Measurements from ENCODE around the gene OMP. TPM values are rescaled to one million over a fixed set of nuclear protein-coding genes. Genes with fewer than 3 reads are reported as not detected.

Gene OMP
- total RNA-seq, 1 experiment from 2014 or later: not detected

- H3K4me3 Mint-ChIP-seq (ENCODE audit: unreplicated experiment): no peak overlapping the region
- DNase-seq (ENCODE audit: unreplicated experiment): no peak
- BruUV-seq (replicated peaks): no TSS peak
- H3K9me3 Mint-ChIP-seq (ENCODE audit: unreplicated experiment): no peaks in the 10 kb centered on the region
- CTCF ChIA-PET: interaction anchor here (1.0 kb wide), 1 partner anchor 402 kb away, joined by 4 read pairs; no protein-coding TSS in a partner anchor
- no peak for TF ChIP-seq CTCF (IDR thresholded peaks at IDR 0.05; ENCODE audit: unreplicated experiment)
- no peak overlapping the region for H3K27ac Mint-ChIP-seq (ENCODE audit: low read depth, unreplicated experiment)
- intact Hi-C loops (cut with micrococcal nuclease): no loop called here
- POLR2A ChIA-PET: interaction anchor here (0.7 kb wide), 3 partner anchors 23 to 760 kb away, joined by 3 read pairs; no protein-coding TSS in a partner anchor
- peaks cover 18% of the 10 kb centered on the region for H3K27me3 Mint-ChIP-seq (ENCODE audit: insufficient read depth, unreplicated experiment)
- no peaks in the 10 kb centered on the region for H3K36me3 Mint-ChIP-seq (ENCODE audit: insufficient read depth, unreplicated experiment)
- H3K4me1 Mint-ChIP-seq (ENCODE audit: insufficient read depth, unreplicated experiment): no peaks in the 10 kb centered on the region
These were observed 44.3 kb downstream of the OMP start for GRCh38 chr11:77147036-77147315.

- BruUV-seq (replicated peaks): no TSS peak
- intact Hi-C loops (cut with micrococcal nuclease): no loop called here
- ChIA-PET CTCF (interaction anchor here (2.6 kb wide), 1 partner anchor 20 kb away, joined by 8 read pairs; the partner anchor contains the start of gene MYO7A), POLR2A (interaction anchor here (0.7 kb wide), 1 partner anchor 127 kb away, joined by 3 read pairs; no protein-coding TSS in a partner anchor)
- TF ChIP-seq CTCF (IDR thresholded peaks at IDR 0.05; ENCODE audit: unreplicated experiment): no peak
- Mint-ChIP-seq H3K27ac (ENCODE audit: low read depth, unreplicated experiment) (no peak overlapping the region), H3K9me3 (ENCODE audit: unreplicated experiment) (no peaks in the 10 kb centered on the region), H3K27me3 (ENCODE audit: insufficient read depth, unreplicated experiment) (peaks cover 23% of the 10 kb centered on the region), H3K36me3 (ENCODE audit: insufficient read depth, unreplicated experiment) (no peaks in the 10 kb centered on the region), H3K4me3 (ENCODE audit: unreplicated experiment) (no peak overlapping the region), H3K4me1 (ENCODE audit: insufficient read depth, unreplicated experiment) (no peaks in the 10 kb centered on the region)
- no peak for DNase-seq (ENCODE audit: unreplicated experiment)
These were observed 45.2 kb downstream of the OMP start for GRCh38 chr11:77147668-77148321.

- Mint-ChIP-seq H3K36me3 (ENCODE audit: insufficient read depth, unreplicated experiment) (no peaks in the 10 kb centered on the region), H3K9me3 (ENCODE audit: unreplicated experiment) (no peaks in the 10 kb centered on the region), H3K27ac (ENCODE audit: low read depth, unreplicated experiment) (no peak overlapping the region), H3K4me3 (ENCODE audit: unreplicated experiment) (no peak overlapping the region), H3K4me1 (ENCODE audit: insufficient read depth, unreplicated experiment) (no peaks in the 10 kb centered on the region), H3K27me3 (ENCODE audit: insufficient read depth, unreplicated experiment) (peaks cover 36% of the 10 kb centered on the region)
- no TSS peak for BruUV-seq (replicated peaks)
- ChIA-PET CTCF (interaction anchor here (0.6 to 2.6 kb wide), 2 partner anchors 22 to 757 kb away, joined by 3 to 8 read pairs; partner anchors contain the start of gene MYO7A), POLR2A (no interaction called here)
- no peak for TF ChIP-seq CTCF (IDR thresholded peaks at IDR 0.05; ENCODE audit: unreplicated experiment)
- intact Hi-C loops (cut with micrococcal nuclease): no loop called here
- no peak for DNase-seq (ENCODE audit: unreplicated experiment)
These were observed 46.5 kb downstream of the OMP start for GRCh38 chr11:77148963-77149715.

- ChIA-PET POLR2A (no interaction called here), CTCF (interaction anchor here (0.6 to 2.6 kb wide), 3 partner anchors 22 to 756 kb away, joined by 3 to 8 read pairs (median 3); partner anchors contain the start of gene MYO7A)
- no peaks in the 10 kb centered on the region for H3K9me3 Mint-ChIP-seq (ENCODE audit: unreplicated experiment)
- BruUV-seq (replicated peaks): no TSS peak
- H3K27me3 Mint-ChIP-seq (ENCODE audit: insufficient read depth, unreplicated experiment): peaks cover 37% of the 10 kb centered on the region
- no peaks in the 10 kb centered on the region for H3K36me3 Mint-ChIP-seq (ENCODE audit: insufficient read depth, unreplicated experiment)
- intact Hi-C loops (cut with micrococcal nuclease): no loop called here
- no peak overlapping the region for H3K4me3 Mint-ChIP-seq (ENCODE audit: unreplicated experiment)
- no peaks in the 10 kb centered on the region for H3K4me1 Mint-ChIP-seq (ENCODE audit: insufficient read depth, unreplicated experiment)
- no peak for TF ChIP-seq CTCF (IDR thresholded peaks at IDR 0.05; ENCODE audit: unreplicated experiment)
- no peak overlapping the region for H3K27ac Mint-ChIP-seq (ENCODE audit: low read depth, unreplicated experiment)
- no peak for DNase-seq (ENCODE audit: unreplicated experiment)
These were observed 47.2 kb downstream of the OMP start for GRCh38 chr11:77149716-77150392.

Measured in MCF 10A (cell line).